Keratinocyte (primary cell): ENCODE measurements around the gene PGAM2. TPM values are rescaled to one million over a fixed set of nuclear protein-coding genes. Genes with fewer than 3 reads are reported as not detected.

Experiments used
- DNase-seq: peaks from one replicate; pipeline ENCODE4 v3.0.0-alpha.2; 2011; ENCODE audit warnings: low read depth, missing footprints, low spot score
- FAIRE-seq: peaks from 2 replicates; lab custom pipeline; 2011; peaks lifted over from hg19 to GRCh38; lab: Jason Lieb, UNC
- H2AFZ ChIP-seq: 2 replicates; pipeline ENCODE4 v1.6.0; 2012; ENCODE audit warnings: low read length, control low read depth, inconsistent platforms; ENCODE audit not compliant: control insufficient read depth
- H3K27ac ChIP-seq: 2 replicates; pipeline ENCODE4 v1.5.1; 2011; ENCODE audit warnings: low read length; ENCODE audit not compliant: control insufficient read depth, insufficient read depth
- H3K27me3 ChIP-seq: 3 replicates; pipeline ENCODE4 v1.6.0; 2011; ENCODE audit warnings: low read length; ENCODE audit not compliant: control insufficient read depth, insufficient read depth; ENCODE audit errors: extremely low read depth
- H3K36me3 ChIP-seq, 2 experiments: 2 replicates in 1 of 2; 3 replicates in 1 of 2; pipeline ENCODE4 v1.5.1; 2011; ENCODE audit warnings: low read length in 2 of 2, mild to moderate bottlenecking in 1 of 2; ENCODE audit not compliant: control insufficient read depth in 2 of 2, insufficient read depth in 2 of 2; ENCODE audit errors: extremely low read depth in 1 of 2
- H3K4me1 ChIP-seq: 3 replicates; pipeline ENCODE4 v1.5.1; 2011; ENCODE audit warnings: low read length; ENCODE audit not compliant: control insufficient read depth, insufficient read depth; ENCODE audit errors: extremely low read depth
- H3K4me2 ChIP-seq: 3 replicates; pipeline ENCODE4 v1.6.0; 2011; ENCODE audit warnings: low read depth, low read length; ENCODE audit not compliant: control insufficient read depth, insufficient read depth; ENCODE audit errors: extremely low read depth
- H3K4me3 ChIP-seq, 3 experiments: fragments of 200-600 bp in 1 of 3; sonication (generic) in 1 of 3; 2 replicates in 2 of 3; 3 replicates in 1 of 3; pipeline ENCODE4 v1.5.1; 2011 to 2016; ENCODE audit warnings: low read length in 3 of 3, mild to moderate bottlenecking in 3 of 3, control low read depth in 2 of 3, inconsistent platforms in 1 of 3, low read depth in 1 of 3, mixed read lengths in 1 of 3, mixed run types in 1 of 3, moderate library complexity in 1 of 3; ENCODE audit not compliant: control insufficient read depth in 2 of 3, insufficient read depth in 2 of 3; ENCODE audit errors: extremely low read depth in 1 of 3
- H3K79me2 ChIP-seq: 2 replicates; pipeline ENCODE4 v1.6.0; 2012; ENCODE audit warnings: low read length; ENCODE audit not compliant: control insufficient read depth, insufficient read depth
- H3K9ac ChIP-seq: 3 replicates; pipeline ENCODE4 v1.6.0; 2011; ENCODE audit warnings: low read length; ENCODE audit not compliant: control insufficient read depth, insufficient read depth; ENCODE audit errors: extremely low read depth
- H3K9me1 ChIP-seq: 3 replicates; pipeline ENCODE4 v1.6.0; 2011; ENCODE audit warnings: low read length; ENCODE audit not compliant: control insufficient read depth, insufficient read depth; ENCODE audit errors: extremely low read depth
- H3K9me3 ChIP-seq: 2 replicates; pipeline ENCODE4 v1.5.1; 2012; ENCODE audit warnings: low read depth, low read length; ENCODE audit not compliant: control insufficient read depth
- H4K20me1 ChIP-seq: 3 replicates; pipeline ENCODE4 v1.6.0; 2011; ENCODE audit warnings: low read length; ENCODE audit not compliant: control insufficient read depth, insufficient read depth; ENCODE audit errors: extremely low read depth
- CTCF ChIP-seq, 3 experiments: IDR thresholded peaks in 1 of 3; conservative IDR thresholded peaks in 1 of 3; optimal IDR thresholded peaks in 1 of 3; 2 replicates in 2 of 3; 3 replicates in 1 of 3; pipeline versions ENCODE3 to v1.5.1; 2011; ENCODE audit warnings: low read length in 3 of 3, mild to moderate bottlenecking in 3 of 3, moderate library complexity in 2 of 3, control low read depth in 1 of 3, inconsistent platforms in 1 of 3; ENCODE audit not compliant: insufficient read depth in 2 of 3; ENCODE audit errors: extremely low read depth in 1 of 3
- EZH2 ChIP-seq: IDR thresholded peaks from one replicate; pipeline ENCODE4 v1.6.1; 2012; ENCODE audit warnings: inconsistent platforms, mild to moderate bottlenecking, low read length, moderate library complexity
- dilution Hi-C: fragments of 300-500 bp; cut with MboI; formaldehyde crosslinking; loops from one replicate; pipeline ENCODE4 v1.7.0; 2020; ENCODE audit warnings: low sequenced_read_pairs; ENCODE audit not compliant: extremely low pct_ligation_motif_present
- polyA plus RNA-seq, 5 experiments: library from polyadenylated mRNA; depleted of rRNA in 3 of 5; stranded (reverse) in 3 of 5; stranded (forward) in 1 of 5; unstranded in 1 of 5; fragments of >200 nt; gene quantifications; 1 replicate in 1 of 5; 2 replicates in 3 of 5; 3 replicates in 1 of 5; pipeline versions ENCODE4 v1.2.1 to v1.2.3, GENCODE V29; 2011 to 2012; ENCODE audit warnings: missing spikeins in 2 of 5, low read depth in 1 of 5, low replicate concordance in 1 of 5

Gene PGAM2
- polyA plus RNA-seq, 1 donor (not counting 4 experiments of a cell fraction or from before 2014, with no cell fraction given): not detected

- Histone ChIP-seq H3K4me3 (no peak overlapping the region), H3K27me3 (no peaks in the 10 kb centered on the region), H3K79me2 (no peaks in the 10 kb centered on the region), H3K27ac (no peak overlapping the region), H2AFZ (no peak overlapping the region), H3K9me1 (no peaks in the 10 kb centered on the region), H3K36me3 (peaks cover 13% of the 10 kb centered on the region in 2 experiments), H3K4me2 (no peak overlapping the region), H3K9me3 (no peaks in the 10 kb centered on the region), H4K20me1 (no peaks in the 10 kb centered on the region), H3K4me1 (peaks cover 7% of the 10 kb centered on the region), H3K9ac (no peak overlapping the region)
- FAIRE-seq: no peak
- dilution Hi-C loops: no loop called here
- no peak for TF ChIP-seq CTCF (optimal IDR thresholded peaks at IDR 0.05 in 1 of 3, IDR thresholded peaks at IDR 0.05 in 1 of 3, conservative IDR thresholded peaks at IDR 0.05 in 1 of 3; ENCODE audit: extremely low read depth in 1 of 3, insufficient read depth in 2 of 3, low read length in 3 of 3)
- no peak for TF ChIP-seq EZH2
- no peak for DNase-seq
Observed at GRCh38 chr7:44066111-44066460, 719 bp upstream of the PGAM2 start.

DNA sequence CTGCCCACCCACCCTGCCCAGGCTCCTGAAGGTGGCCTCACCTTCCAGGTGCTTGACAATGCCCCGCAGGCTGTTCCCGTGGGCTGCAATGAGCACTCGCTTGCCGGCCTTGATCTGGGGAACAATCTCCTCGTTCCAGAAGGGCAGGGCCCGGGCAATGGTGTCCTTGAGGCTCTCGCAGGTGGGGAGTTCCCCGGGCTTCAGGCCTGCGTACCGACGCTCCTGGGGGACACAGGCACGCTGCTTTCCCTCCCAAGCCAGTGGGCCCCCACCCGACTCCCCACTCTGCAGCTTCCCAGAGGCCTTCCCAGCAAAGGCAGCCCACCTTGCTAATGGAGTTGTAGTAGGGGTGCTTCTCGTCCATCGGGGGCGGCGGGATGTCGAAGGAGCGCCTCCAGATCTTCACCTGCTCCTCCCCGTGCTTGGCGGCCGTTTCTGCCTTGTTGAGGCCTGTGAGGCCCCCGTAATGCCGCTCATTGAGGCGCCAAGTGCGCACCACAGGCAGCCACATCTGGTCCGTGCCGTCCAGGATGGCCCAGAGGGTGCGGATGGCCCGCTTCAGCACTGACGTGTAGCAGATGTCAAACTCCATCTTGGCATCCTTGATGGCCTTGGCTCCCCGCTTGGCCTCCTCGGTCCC, 456 bp downstream of the PGAM2 start:
- peaks cover 19 to 24% of the 10 kb centered on the region in 2 experiments for H3K36me3 ChIP-seq
- no peaks in the 10 kb centered on the region for H3K9me1 ChIP-seq
- H3K4me1 ChIP-seq: no peaks in the 10 kb centered on the region
- H3K4me2 ChIP-seq: no peak overlapping the region
- dilution Hi-C loops: no loop called here
- no peaks in the 10 kb centered on the region for H3K27me3 ChIP-seq
- H4K20me1 ChIP-seq: no peaks in the 10 kb centered on the region
- no peaks in the 10 kb centered on the region for H3K9me3 ChIP-seq
- H3K27ac ChIP-seq: no peak overlapping the region
- no peak overlapping the region for H3K9ac ChIP-seq
- DNase-seq (no peak), FAIRE-seq (no peak)
- no peak overlapping the region for H3K4me3 ChIP-seq
- no peak overlapping the region for H2AFZ ChIP-seq
- no peaks in the 10 kb centered on the region for H3K79me2 ChIP-seq
- TF ChIP-seq CTCF (optimal IDR thresholded peaks at IDR 0.05 in 1 of 3, IDR thresholded peaks at IDR 0.05 in 1 of 3, conservative IDR thresholded peaks at IDR 0.05 in 1 of 3; ENCODE audit: extremely low read depth in 1 of 3, insufficient read depth in 2 of 3, low read length in 3 of 3) (no peak), EZH2 (no peak)
